Endothelial cell of umbilical vein (primary cell): Measurements from ENCODE around the gene RADIL.

Experiments
- CTCF ChIP-seq, 2 donors: IDR thresholded peaks; 1 replicate in 1 of 2; 2 replicates in 1 of 2; pipeline ENCODE4 v1.5.1; 2011; ENCODE audit warnings: low read length in 2 of 2, mild to moderate bottlenecking in 2 of 2, moderate library complexity in 2 of 2, control low read depth in 1 of 2, inconsistent platforms in 1 of 2, low read depth in 1 of 2; ENCODE audit not compliant: insufficient read depth in 1 of 2; ENCODE audit errors: extremely low read depth in 1 of 2
- MAX ChIP-seq: IDR thresholded peaks from 2 replicates; pipeline ENCODE4 v1.6.1; 2011; ENCODE audit not compliant: insufficient read depth, insufficient read length
- POLR2A ChIP-seq: IDR thresholded peaks from 2 replicates; pipeline ENCODE4 v1.6.1; 2012; ENCODE audit warnings: low read depth, mild to moderate bottlenecking, control low read depth, low read length
- POLR2AphosphoS5 ChIP-seq: IDR thresholded peaks from 2 replicates; pipeline ENCODE4 v1.6.1; 2012; ENCODE audit warnings: low read depth, mild to moderate bottlenecking, control low read depth, low read length, moderate library complexity; ENCODE audit not compliant: insufficient read depth

GRCh38 chr7:4809091-4809591 lies 74.4 kb downstream of the RADIL start:
- no peak for TF ChIP-seq POLR2A
- no peak for TF ChIP-seq CTCF (IDR thresholded peaks at IDR 0.05; ENCODE audit: extremely low read depth in 1 of 2, insufficient read depth in 1 of 2, low read depth in 1 of 2, low read length in 2 of 2)
- TF ChIP-seq MAX, result no peak
- TF ChIP-seq POLR2AphosphoS5, result no peak
